ENCODE results near the gene UBASH3A.

Gene UBASH3A

DNA sequence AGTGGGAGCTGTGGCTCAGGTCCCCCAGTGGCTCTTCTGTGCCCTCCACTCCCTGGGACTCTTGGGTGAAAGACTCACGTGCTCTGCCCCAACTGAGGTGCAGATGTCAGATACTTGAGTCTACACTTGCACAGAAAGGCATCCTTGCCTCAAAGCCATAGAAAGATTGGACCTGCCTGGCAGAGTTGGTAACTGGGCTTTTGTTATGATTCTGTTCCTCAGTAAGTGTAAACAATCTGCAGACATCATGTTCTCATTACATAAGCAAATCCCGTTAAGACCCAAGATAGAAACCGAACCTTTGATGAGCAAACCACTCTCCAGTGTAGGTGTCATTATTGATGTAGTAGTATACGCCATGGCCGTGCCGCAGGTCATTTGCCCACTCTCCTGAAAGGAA is 82.4 kb downstream of the UBASH3A start:
- TF ChIP-seq, protein P1, sequence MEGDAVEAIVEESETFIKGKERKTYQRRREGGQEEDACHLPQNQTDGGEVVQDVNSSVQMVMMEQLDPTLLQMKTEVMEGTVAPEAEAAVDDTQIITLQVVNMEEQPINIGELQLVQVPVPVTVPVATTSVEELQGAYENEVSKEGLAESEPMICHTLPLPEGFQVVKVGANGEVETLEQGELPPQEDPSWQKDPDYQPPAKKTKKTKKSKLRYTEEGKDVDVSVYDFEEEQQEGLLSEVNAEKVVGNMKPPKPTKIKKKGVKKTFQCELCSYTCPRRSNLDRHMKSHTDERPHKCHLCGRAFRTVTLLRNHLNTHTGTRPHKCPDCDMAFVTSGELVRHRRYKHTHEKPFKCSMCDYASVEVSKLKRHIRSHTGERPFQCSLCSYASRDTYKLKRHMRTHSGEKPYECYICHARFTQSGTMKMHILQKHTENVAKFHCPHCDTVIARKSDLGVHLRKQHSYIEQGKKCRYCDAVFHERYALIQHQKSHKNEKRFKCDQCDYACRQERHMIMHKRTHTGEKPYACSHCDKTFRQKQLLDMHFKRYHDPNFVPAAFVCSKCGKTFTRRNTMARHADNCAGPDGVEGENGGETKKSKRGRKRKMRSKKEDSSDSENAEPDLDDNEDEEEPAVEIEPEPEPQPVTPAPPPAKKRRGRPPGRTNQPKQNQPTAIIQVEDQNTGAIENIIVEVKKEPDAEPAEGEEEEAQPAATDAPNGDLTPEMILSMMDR (IDR thresholded peaks at IDR 0.05; ENCODE audit: low read depth, low read length): no peak
- DNase-seq (ENCODE audit: low read depth in 2 of 2): no peak
- H3K4me3 ChIP-seq (replicated peaks in 1 of 2; ENCODE audit: low read depth in 2 of 2, low read length in 2 of 2): no peak overlapping the region

- TF ChIP-seq, protein P1 (IDR thresholded peaks at IDR 0.05; ENCODE audit: low read depth, low read length): no peak
- DNase-seq (ENCODE audit: low read depth in 2 of 2): no peak
Observed at GRCh38 chr21:42486531-42486930, 82.8 kb downstream of the UBASH3A start.

GRCh38 chr21:42489006-42489563 is 85.4 kb downstream of the UBASH3A start:
- no peak for DNase-seq (ENCODE audit: low read depth in 2 of 2)
- H3K4me3 ChIP-seq (replicated peaks in 1 of 2; ENCODE audit: low read depth in 2 of 2, low read length in 2 of 2): no peak overlapping the region
- TF ChIP-seq, protein P1 (IDR thresholded peaks at IDR 0.05; ENCODE audit: low read depth, low read length): no peak

More at GRCh38 chr21:42486531-42486930, 82.8 kb downstream of the UBASH3A start:
- no peak overlapping the region for H3K4me3 ChIP-seq (replicated peaks in 1 of 2; ENCODE audit: low read depth in 2 of 2, low read length in 2 of 2)

- no peak overlapping the region for H3K4me3 ChIP-seq (replicated peaks in 1 of 2; ENCODE audit: low read depth in 2 of 2, low read length in 2 of 2)
- TF ChIP-seq, protein P1 (IDR thresholded peaks at IDR 0.05; ENCODE audit: low read depth, low read length): no peak
- DNase-seq (ENCODE audit: low read depth in 2 of 2): no peak
Observed at GRCh38 chr21:42489991-42490390, 86.3 kb downstream of the UBASH3A start.

GRCh38 chr21:42490720-42491119 is 87.0 kb downstream of the UBASH3A start:
- TF ChIP-seq, protein P1 (IDR thresholded peaks at IDR 0.05; ENCODE audit: low read depth, low read length): no peak
- no peak for DNase-seq (ENCODE audit: low read depth in 2 of 2)

GRCh38 chr21:42491328-42491727 is 87.6 kb downstream of the UBASH3A start:
- DNase-seq (ENCODE audit: low read depth in 2 of 2): no peak
- TF ChIP-seq, protein P1 (IDR thresholded peaks at IDR 0.05; ENCODE audit: low read depth, low read length): no peak
- no peak overlapping the region for H3K4me3 ChIP-seq (replicated peaks in 1 of 2; ENCODE audit: low read depth in 2 of 2, low read length in 2 of 2)

More at GRCh38 chr21:42490720-42491119, 87.0 kb downstream of the UBASH3A start:
- no peak overlapping the region for H3K4me3 ChIP-seq (replicated peaks in 1 of 2; ENCODE audit: low read depth in 2 of 2, low read length in 2 of 2)

- TF ChIP-seq, protein P1 (IDR thresholded peaks at IDR 0.05; ENCODE audit: low read depth, low read length): no peak
- no peak for DNase-seq (ENCODE audit: low read depth in 2 of 2)
- H3K4me3 ChIP-seq (replicated peaks in 1 of 2; ENCODE audit: low read depth in 2 of 2, low read length in 2 of 2): no peak overlapping the region
Observed at GRCh38 chr21:42492201-42492600, 88.5 kb downstream of the UBASH3A start.

Data from cardiac fibroblast (primary cell).